Natural killer cell (primary cell): Measurements from ENCODE around the gene EHD4. TPM values are rescaled to one million over a fixed set of nuclear protein-coding genes. Genes with fewer than 3 reads are reported as not detected.

Experiments used
- ATAC-seq, 3 donors: fragments of 150-1000 bp in 2 of 3; fragments of 200-7000 bp in 1 of 3; cut with Tn5 transposase; 1 replicate in 1 of 3; 2 replicates in 2 of 3; pipeline ENCODE4 v1.10.0; 2021; ENCODE audit warnings: mild to moderate bottlenecking in 2 of 3, moderate library complexity in 2 of 3
- DNase-seq, 2 donors: peaks; one replicate each; pipeline versions ENCODE4 v3.0.0 to v3.0.0-alpha.2; 2013 to 2021; ENCODE audit warnings: mixed read lengths in 1 of 2
- H3K27ac ChIP-seq: one replicate; pipeline ENCODE4 v1.5.1; 2013; ENCODE audit warnings: mild to moderate bottlenecking, low read length
- H3K27me3 ChIP-seq: one replicate; pipeline ENCODE4 v1.6.1; 2013; ENCODE audit warnings: low read length; ENCODE audit not compliant: control insufficient read depth, insufficient read depth
- H3K36me3 ChIP-seq: one replicate; pipeline ENCODE4 v1.6.1; 2013; ENCODE audit warnings: low read length; ENCODE audit not compliant: control insufficient read depth, insufficient read depth
- H3K4me1 ChIP-seq: one replicate; pipeline ENCODE4 v1.6.1; 2013; ENCODE audit warnings: low read length; ENCODE audit not compliant: control insufficient read depth, insufficient read depth
- H3K4me3 ChIP-seq: one replicate; pipeline ENCODE4 v1.5.1; 2013; ENCODE audit warnings: low read length
- H3K9me3 ChIP-seq: one replicate; pipeline ENCODE4 v1.6.1; 2013; ENCODE audit warnings: low read length; ENCODE audit not compliant: control insufficient read depth, insufficient read depth
- H3K27ac Mint-ChIP-seq, 2 donors: one replicate each; pipeline ENCODE4 v1.8.0; 2022; ENCODE audit warnings: mild to moderate bottlenecking in 2 of 2, mixed read lengths in 2 of 2, moderate library complexity in 1 of 2
- H3K27me3 Mint-ChIP-seq, 2 donors: one replicate each; pipeline ENCODE4 v1.8.0; 2022; ENCODE audit warnings: low read depth in 2 of 2, mixed read lengths in 2 of 2
- H3K36me3 Mint-ChIP-seq: one replicate; pipeline ENCODE4 v1.8.0; 2022; ENCODE audit warnings: mixed read lengths
- H3K4me1 Mint-ChIP-seq, 2 donors: one replicate each; pipeline ENCODE4 v1.8.0; 2022; ENCODE audit warnings: mixed read lengths in 2 of 2
- H3K4me3 Mint-ChIP-seq: one replicate; pipeline ENCODE4 v1.8.0; 2022; ENCODE audit warnings: mild to moderate bottlenecking, moderate library complexity, mixed read lengths
- H3K9me3 Mint-ChIP-seq, 2 donors: one replicate each; pipeline ENCODE4 v1.8.0; 2022; ENCODE audit warnings: mixed read lengths in 2 of 2
- WGBS: methylation state at CpG from one replicate; pipeline ENCODE4 v1.1.7; 2013; ENCODE audit warnings: missing lambda C conversion rate; ENCODE audit not compliant: insufficient coverage; 5-methylcytosine and 5-hydroxymethylcytosine counted together
- intact Hi-C: fragments of 100-400 bp; cut with micrococcal nuclease; formaldehyde crosslinking; loops from one replicate; pipeline ENCODE4 v1.14.2; 2022
- total RNA-seq, 4 donors: library from RNA; stranded (reverse); fragments of 120-200 nt in 1 of 4; gene quantifications; one replicate each; pipeline versions ENCODE4 v1.2.3 to v1.2.4, GENCODE V29; 2013 to 2022
- TF ChIP-seq, protein P1 (sequence below): fragments of 200-600 bp; IDR thresholded peaks from one replicate; pipeline ENCODE4 v1.8.0; 2022; ENCODE audit warnings: antibody characterized with exemption

Gene EHD4
- total RNA-seq, 3 donors from 2014 or later (not counting 1 experiment from before 2014, with no cell fraction given): 28.4 to 34.6 (median 31.7) TPM

DNA sequence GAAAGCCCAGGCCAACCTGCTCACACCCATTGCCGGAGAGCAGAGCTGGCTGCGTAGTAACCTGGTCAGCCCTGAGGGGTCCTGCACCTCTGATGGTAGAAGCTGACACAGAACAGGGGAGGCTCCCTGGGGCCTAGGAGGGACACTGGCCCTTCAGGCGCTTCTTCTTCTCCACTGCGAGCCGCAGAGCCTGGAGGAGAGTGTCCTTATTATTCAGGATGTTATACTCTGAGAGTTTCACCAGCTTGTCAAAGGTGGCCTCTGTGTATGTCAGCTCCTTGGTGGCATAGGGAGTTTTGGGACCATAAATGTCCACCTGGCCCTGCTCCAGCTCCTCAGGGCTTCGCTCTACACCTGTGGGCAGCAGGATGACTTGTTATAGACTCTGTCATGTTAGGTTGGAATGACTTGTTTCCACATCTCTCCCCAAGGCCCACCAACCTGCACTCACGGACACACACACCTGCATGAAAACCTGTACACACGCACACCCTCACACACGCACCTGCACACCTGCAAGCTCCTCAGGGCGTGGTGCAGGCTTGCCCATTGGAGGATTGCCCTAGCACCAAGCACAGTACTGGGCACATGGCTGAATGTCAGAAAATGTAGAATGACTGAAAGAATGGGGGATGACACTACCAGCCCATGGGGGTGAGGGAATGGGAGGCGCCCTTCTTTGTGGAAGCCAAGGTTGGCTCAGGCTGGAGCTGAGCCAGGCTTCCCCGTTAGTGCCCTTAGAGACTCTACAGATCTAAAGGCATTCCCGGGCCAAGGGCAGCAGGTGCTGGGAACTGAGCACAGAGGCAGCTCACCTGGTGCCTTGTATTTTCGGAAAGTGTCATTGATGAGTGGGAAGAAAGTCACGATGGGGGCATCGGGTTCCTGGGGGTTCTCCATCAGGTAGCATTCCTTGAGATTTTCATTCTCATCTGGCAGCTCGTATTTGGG is 11.5 kb upstream of the EHD4 start:
- no peaks in the 10 kb centered on the region for H3K9me3 Mint-ChIP-seq

DNA sequence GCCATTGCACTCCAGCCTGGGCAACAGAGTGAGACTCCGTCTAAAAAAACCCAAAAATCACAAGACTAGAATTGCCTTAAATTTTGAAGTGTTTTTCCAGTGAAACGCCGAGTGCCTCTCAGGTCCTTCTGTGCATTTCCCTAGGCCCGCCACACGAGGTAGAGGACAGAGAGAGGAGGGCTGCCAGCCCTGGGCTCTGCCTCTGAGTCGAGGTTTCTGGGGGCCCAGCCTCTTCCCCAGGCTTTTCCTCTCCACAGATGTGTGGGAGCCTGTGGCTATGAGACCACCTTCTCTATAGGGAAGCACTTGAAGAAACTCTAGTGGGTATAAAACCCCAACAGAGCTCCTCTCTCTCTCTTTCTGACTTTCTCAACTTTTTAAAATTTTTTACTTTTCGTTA is 10.9 kb upstream of the EHD4 start:
- 76% methylated on average over 7 of the region's 7 CpGs for WGBS
- H3K4me3 ChIP-seq: no peak overlapping the region
- no peak for DNase-seq
- Mint-ChIP-seq H3K36me3 (no peaks in the 10 kb centered on the region), H3K27me3 (peaks cover 0 to 1% of the 10 kb centered on the region in 2 donors), H3K4me1 (no peaks in the 10 kb centered on the region), H3K4me3 (no peak overlapping the region), H3K9me3 (no peaks in the 10 kb centered on the region), H3K27ac (no peak overlapping the region)
- no peaks in the 10 kb centered on the region for H3K9me3 ChIP-seq
- no peak overlapping the region for H3K27ac ChIP-seq
- ATAC-seq: no peak
- intact Hi-C loops: no loop called here
- TF ChIP-seq, protein P1, sequence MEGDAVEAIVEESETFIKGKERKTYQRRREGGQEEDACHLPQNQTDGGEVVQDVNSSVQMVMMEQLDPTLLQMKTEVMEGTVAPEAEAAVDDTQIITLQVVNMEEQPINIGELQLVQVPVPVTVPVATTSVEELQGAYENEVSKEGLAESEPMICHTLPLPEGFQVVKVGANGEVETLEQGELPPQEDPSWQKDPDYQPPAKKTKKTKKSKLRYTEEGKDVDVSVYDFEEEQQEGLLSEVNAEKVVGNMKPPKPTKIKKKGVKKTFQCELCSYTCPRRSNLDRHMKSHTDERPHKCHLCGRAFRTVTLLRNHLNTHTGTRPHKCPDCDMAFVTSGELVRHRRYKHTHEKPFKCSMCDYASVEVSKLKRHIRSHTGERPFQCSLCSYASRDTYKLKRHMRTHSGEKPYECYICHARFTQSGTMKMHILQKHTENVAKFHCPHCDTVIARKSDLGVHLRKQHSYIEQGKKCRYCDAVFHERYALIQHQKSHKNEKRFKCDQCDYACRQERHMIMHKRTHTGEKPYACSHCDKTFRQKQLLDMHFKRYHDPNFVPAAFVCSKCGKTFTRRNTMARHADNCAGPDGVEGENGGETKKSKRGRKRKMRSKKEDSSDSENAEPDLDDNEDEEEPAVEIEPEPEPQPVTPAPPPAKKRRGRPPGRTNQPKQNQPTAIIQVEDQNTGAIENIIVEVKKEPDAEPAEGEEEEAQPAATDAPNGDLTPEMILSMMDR: no peak
- H3K36me3 ChIP-seq: no peaks in the 10 kb centered on the region
- H3K27me3 ChIP-seq: no peaks in the 10 kb centered on the region
- H3K4me1 ChIP-seq: no peaks in the 10 kb centered on the region

More for the DNA sequence above, 11.5 kb upstream of the EHD4 start:
- intact Hi-C loops: no loop called here
- TF ChIP-seq, protein P1: no peak
- Mint-ChIP-seq H3K4me3 (no peak overlapping the region), H3K27ac (no peak overlapping the region), H3K27me3 (peaks cover 0 to 5% of the 10 kb centered on the region in 2 donors), H3K4me1 (no peaks in the 10 kb centered on the region), H3K36me3 (no peaks in the 10 kb centered on the region)
- no peaks in the 10 kb centered on the region for H3K9me3 ChIP-seq
- H3K4me1 ChIP-seq: no peaks in the 10 kb centered on the region
- no peak for ATAC-seq
- H3K36me3 ChIP-seq: no peaks in the 10 kb centered on the region
- H3K27ac ChIP-seq: no peak overlapping the region
- no peak overlapping the region for H3K4me3 ChIP-seq
- no peak for DNase-seq
- no peaks in the 10 kb centered on the region for H3K27me3 ChIP-seq
- WGBS: 90% methylated on average over 17 of the region's 17 CpGs

DNA sequence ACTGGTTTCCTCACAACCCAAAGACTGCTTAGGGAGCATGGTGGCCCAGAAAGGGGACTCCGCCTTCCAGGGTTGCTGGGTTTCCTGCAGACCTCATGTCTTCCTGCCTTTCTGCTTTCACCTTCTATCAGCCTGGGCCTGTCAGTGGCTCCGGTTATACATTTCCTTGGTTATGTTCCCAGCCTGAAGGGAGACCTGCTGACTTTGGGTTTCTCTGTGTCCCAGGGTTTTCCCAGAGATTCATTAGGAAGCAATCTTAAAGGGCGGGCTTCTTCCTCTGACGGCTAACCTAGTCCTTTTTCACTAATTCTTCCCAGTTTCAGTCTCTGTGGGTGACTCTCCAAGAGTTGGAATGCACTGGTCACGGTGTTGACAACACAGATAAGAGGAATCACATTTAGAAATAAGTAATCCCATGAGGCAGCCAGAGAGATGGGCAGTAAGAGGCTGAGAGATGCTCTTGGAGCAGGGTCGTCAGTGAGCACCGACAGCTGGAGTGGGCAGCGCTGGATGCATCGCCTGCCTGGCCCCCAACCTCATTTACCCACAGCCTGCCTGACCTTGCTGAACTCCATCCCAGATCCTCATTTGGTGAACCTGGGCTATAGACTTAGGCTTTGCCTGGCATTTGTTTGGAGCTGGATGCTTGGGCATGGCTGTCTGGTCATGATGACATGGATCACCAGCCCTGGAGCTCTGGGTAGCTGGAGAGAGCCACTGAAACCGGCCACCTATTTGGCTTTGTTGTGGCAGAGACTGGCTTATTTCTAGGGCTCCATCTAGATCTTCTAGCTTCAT is 10.0 kb upstream of the EHD4 start:
- Histone ChIP-seq H3K4me1 (no peaks in the 10 kb centered on the region), H3K36me3 (no peaks in the 10 kb centered on the region), H3K4me3 (no peak overlapping the region), H3K27me3 (no peaks in the 10 kb centered on the region), H3K27ac (no peak overlapping the region), H3K9me3 (no peaks in the 10 kb centered on the region)
- Mint-ChIP-seq H3K4me3 (no peak overlapping the region), H3K27ac (no peak overlapping the region), H3K9me3 (no peaks in the 10 kb centered on the region), H3K4me1 (no peaks in the 10 kb centered on the region), H3K36me3 (no peaks in the 10 kb centered on the region), H3K27me3 (peaks cover 0 to 7% of the 10 kb centered on the region in 2 donors)
- TF ChIP-seq, protein P1: no peak
- WGBS: 90% methylated on average over 10 of the region's 10 CpGs
- intact Hi-C loops: no loop called here
- no peak for DNase-seq
- ATAC-seq: no peak
